Loucy (cell line): ENCODE results near the gene SPOP.

Source experiments
- H2AFZ ChIP-seq: fragments of 200-600 bp; sonication (generic); 2 replicates; pipeline ENCODE4 v1.6.0; 2016; ENCODE audit warnings: antibody characterized with exemption, mild to moderate bottlenecking, low read length, moderate library complexity
- H3F3A ChIP-seq: fragments of 200-600 bp; 2 replicates; pipeline ENCODE4 v1.6.0; 2016; ENCODE audit warnings: antibody characterized with exemption, low read depth, mild to moderate bottlenecking
- H3K27me3 ChIP-seq: fragments of 200-600 bp; sonication (generic); 2 replicates; pipeline ENCODE4 v1.6.1; 2014; ENCODE audit warnings: low read length, mild to moderate bottlenecking; ENCODE audit not compliant: insufficient read depth, poor library complexity, severe bottlenecking
- H3K36me3 ChIP-seq: fragments of 200-600 bp; sonication (generic); 2 replicates; pipeline ENCODE4 v1.6.1; 2016; ENCODE audit warnings: low read length; ENCODE audit not compliant: insufficient read depth
- H3K4me1 ChIP-seq: fragments of 200-600 bp; sonication (generic); 2 replicates; pipeline ENCODE4 v1.5.1; 2014; ENCODE audit warnings: low read length, mild to moderate bottlenecking; ENCODE audit not compliant: insufficient read depth, poor library complexity, severe bottlenecking
- H3K4me2 ChIP-seq: fragments of 200-600 bp; sonication (generic); 2 replicates; pipeline ENCODE4 v1.6.0; 2014; ENCODE audit warnings: antibody characterized with exemption, low read length, low read depth, mild to moderate bottlenecking; ENCODE audit not compliant: poor library complexity, severe bottlenecking
- H3K4me3 ChIP-seq: fragments of 200-600 bp; sonication (generic); 2 replicates; pipeline ENCODE4 v1.5.1; 2014; ENCODE audit warnings: low read length, mild to moderate bottlenecking, mixed read lengths; ENCODE audit not compliant: poor library complexity, severe bottlenecking
- H3K79me2 ChIP-seq: fragments of 200-600 bp; sonication (generic); 2 replicates; pipeline ENCODE4 v1.6.1; 2014; ENCODE audit warnings: low read length; ENCODE audit not compliant: insufficient read depth
- H3K9ac ChIP-seq: fragments of 200-600 bp; sonication (generic); 2 replicates; pipeline ENCODE4 v1.6.0; 2014; ENCODE audit warnings: mild to moderate bottlenecking, low read depth, low read length, moderate library complexity; ENCODE audit not compliant: poor library complexity, severe bottlenecking
- H3K9me2 ChIP-seq: fragments of 200-600 bp; sonication (generic); replicated peaks from 2 replicates; pipeline ENCODE4 v1.6.1; 2016; ENCODE audit warnings: low read depth, low read length, mixed read lengths
- H3K9me3 ChIP-seq: fragments of 200-600 bp; sonication (generic); 2 replicates; pipeline ENCODE4 v1.6.1; 2014; ENCODE audit warnings: mild to moderate bottlenecking, antibody characterized with exemption, low read length, low read depth; ENCODE audit not compliant: insufficient read depth
- H4K20me1 ChIP-seq: fragments of 200-600 bp; sonication (generic); 2 replicates; pipeline ENCODE4 v1.6.0; 2014; ENCODE audit warnings: antibody characterized with exemption, low read length, mild to moderate bottlenecking; ENCODE audit not compliant: insufficient read depth, poor library complexity, severe bottlenecking
- EZH2phosphoT487 ChIP-seq: fragments of 200-600 bp; IDR thresholded peaks from 2 replicates; pipeline ENCODE4 v1.6.1; 2018; ENCODE audit warnings: antibody characterized with exemption, mild to moderate bottlenecking, moderate library complexity, borderline replicate concordance
- TF ChIP-seq, protein P1 (sequence below): fragments of 200-600 bp; sonication (generic); conservative IDR thresholded peaks from 2 replicates; pipeline ENCODE4 v1.5.1; 2014; ENCODE audit warnings: mild to moderate bottlenecking, antibody characterized with exemption, low read length

The SPOP gene

DNA sequence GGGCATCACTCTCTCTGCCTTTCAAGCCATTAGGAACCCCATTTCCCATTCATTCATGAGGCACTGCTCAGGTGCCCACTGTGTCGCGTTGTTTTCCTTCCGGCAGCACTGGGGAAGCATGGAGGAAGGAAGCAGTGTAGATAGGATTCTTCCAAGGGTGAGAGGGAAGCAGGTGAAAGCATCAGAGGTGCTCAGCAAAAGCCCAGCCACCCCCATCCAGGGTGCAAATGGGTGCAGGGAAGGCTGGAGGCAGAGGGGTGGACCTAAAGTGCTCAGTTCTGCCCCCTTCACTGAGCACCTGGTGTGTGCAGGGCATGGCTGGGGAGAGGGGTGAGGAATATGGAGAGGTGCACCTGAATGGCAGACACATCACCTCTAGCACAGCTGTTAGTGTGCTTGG lies 105.7 kb downstream of the SPOP start:
- no peak overlapping the region for H2AFZ ChIP-seq
- H3K4me3 ChIP-seq: no peak overlapping the region
- H3K4me2 ChIP-seq: no peak overlapping the region
- H3K27me3 ChIP-seq: no peaks in the 10 kb centered on the region
- H3K4me1 ChIP-seq: no peaks in the 10 kb centered on the region
- H3K79me2 ChIP-seq: no peaks in the 10 kb centered on the region
- H3F3A ChIP-seq: no peaks in the 10 kb centered on the region
- no peaks in the 10 kb centered on the region for H3K9me2 ChIP-seq
- H3K9me3 ChIP-seq: no peaks in the 10 kb centered on the region
- no peaks in the 10 kb centered on the region for H4K20me1 ChIP-seq
- H3K9ac ChIP-seq: no peak overlapping the region
- no peaks in the 10 kb centered on the region for H3K36me3 ChIP-seq
- TF ChIP-seq EZH2phosphoT487: no peak
- TF ChIP-seq, protein P1, sequence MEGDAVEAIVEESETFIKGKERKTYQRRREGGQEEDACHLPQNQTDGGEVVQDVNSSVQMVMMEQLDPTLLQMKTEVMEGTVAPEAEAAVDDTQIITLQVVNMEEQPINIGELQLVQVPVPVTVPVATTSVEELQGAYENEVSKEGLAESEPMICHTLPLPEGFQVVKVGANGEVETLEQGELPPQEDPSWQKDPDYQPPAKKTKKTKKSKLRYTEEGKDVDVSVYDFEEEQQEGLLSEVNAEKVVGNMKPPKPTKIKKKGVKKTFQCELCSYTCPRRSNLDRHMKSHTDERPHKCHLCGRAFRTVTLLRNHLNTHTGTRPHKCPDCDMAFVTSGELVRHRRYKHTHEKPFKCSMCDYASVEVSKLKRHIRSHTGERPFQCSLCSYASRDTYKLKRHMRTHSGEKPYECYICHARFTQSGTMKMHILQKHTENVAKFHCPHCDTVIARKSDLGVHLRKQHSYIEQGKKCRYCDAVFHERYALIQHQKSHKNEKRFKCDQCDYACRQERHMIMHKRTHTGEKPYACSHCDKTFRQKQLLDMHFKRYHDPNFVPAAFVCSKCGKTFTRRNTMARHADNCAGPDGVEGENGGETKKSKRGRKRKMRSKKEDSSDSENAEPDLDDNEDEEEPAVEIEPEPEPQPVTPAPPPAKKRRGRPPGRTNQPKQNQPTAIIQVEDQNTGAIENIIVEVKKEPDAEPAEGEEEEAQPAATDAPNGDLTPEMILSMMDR: no peak

DNA sequence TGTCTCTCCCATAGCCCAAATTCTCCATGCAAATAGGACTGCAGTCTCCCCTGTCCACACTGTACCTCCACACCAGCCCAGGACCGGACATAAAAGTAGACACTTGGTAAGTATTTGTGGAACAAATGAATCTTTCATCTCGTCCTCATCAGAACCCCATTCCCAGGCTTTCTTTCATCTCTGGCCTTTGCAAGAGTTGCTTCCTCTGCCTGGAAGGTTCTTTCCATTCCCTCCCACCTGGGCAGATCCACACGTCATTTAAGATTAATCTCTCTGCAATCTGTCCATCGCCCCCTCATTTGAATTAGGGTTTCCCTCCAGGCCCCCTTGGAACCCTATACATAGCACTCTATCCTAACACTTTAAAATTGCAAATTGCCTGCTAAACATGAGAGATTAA lies 106.1 kb downstream of the SPOP start:
- Histone ChIP-seq H3K79me2 (no peaks in the 10 kb centered on the region), H3K4me1 (no peaks in the 10 kb centered on the region), H3K4me2 (no peak overlapping the region), H2AFZ (no peak overlapping the region), H4K20me1 (no peaks in the 10 kb centered on the region), H3K9me3 (no peaks in the 10 kb centered on the region), H3K9me2 (no peaks in the 10 kb centered on the region), H3F3A (no peaks in the 10 kb centered on the region), H3K36me3 (no peaks in the 10 kb centered on the region), H3K4me3 (no peak overlapping the region), H3K27me3 (no peaks in the 10 kb centered on the region), H3K9ac (no peak overlapping the region)
- TF ChIP-seq EZH2phosphoT487: no peak
- TF ChIP-seq, protein P1: no peak

DNA sequence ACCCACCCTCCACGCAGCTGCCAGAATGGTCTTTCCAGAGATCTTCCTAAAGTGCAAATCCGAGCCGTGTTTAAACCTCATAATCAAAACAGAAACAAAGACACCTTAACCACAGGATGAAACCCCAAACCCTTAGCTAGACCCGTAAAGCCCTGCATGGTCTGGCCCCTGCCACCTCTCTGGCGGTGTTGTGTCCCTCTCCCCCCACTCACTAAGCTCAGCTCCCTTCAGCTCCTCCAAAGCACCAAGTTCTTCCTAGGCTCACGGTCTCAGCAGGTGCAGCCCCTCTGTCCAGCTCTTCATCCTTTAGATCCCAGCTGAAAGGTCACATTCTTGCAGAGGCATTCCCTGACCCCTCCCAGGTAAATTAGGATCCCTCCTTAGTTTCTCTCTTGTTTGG lies 106.6 kb downstream of the SPOP start:
- no peaks in the 10 kb centered on the region for H3K27me3 ChIP-seq
- no peak overlapping the region for H3K9ac ChIP-seq
- H3F3A ChIP-seq: no peaks in the 10 kb centered on the region
- no peak overlapping the region for H3K4me2 ChIP-seq
- H3K4me1 ChIP-seq: peaks cover under 1% of the 10 kb centered on the region
- H4K20me1 ChIP-seq: no peaks in the 10 kb centered on the region
- H3K9me2 ChIP-seq: no peaks in the 10 kb centered on the region
- no peaks in the 10 kb centered on the region for H3K9me3 ChIP-seq
- no peak for TF ChIP-seq EZH2phosphoT487
- TF ChIP-seq, protein P1: no peak
- H3K79me2 ChIP-seq: no peaks in the 10 kb centered on the region
- no peak overlapping the region for H3K4me3 ChIP-seq
- no peaks in the 10 kb centered on the region for H3K36me3 ChIP-seq
- H2AFZ ChIP-seq: no peak overlapping the region
